GM12874 (cell line): ENCODE data around the gene DDX18.

Experiments used
- CTCF ChIP-seq: IDR thresholded peaks from 2 replicates; pipeline ENCODE4 v1.5.1; 2011; ENCODE audit warnings: low read depth, mild to moderate bottlenecking, control low read depth, low read length, moderate library complexity; ENCODE audit not compliant: insufficient read depth

Gene DDX18

GRCh38 chr2:117825437-117825836 is 10.9 kb downstream of the DDX18 start:
- no peak for TF ChIP-seq CTCF

- no peak for TF ChIP-seq CTCF
Observed at GRCh38 chr2:117828870-117829269, 14.4 kb downstream of the DDX18 start.

GRCh38 chr2:117832332-117832731 is 17.8 kb downstream of the DDX18 start:
- no peak for TF ChIP-seq CTCF

GRCh38 chr2:117832905-117833613 is 18.6 kb downstream of the DDX18 start:
- no peak for TF ChIP-seq CTCF

- TF ChIP-seq CTCF: no peak
Observed at GRCh38 chr2:117833911-117834310, 19.4 kb downstream of the DDX18 start.

- TF ChIP-seq CTCF: no peak
Observed at GRCh38 chr2:117834992-117835391, 20.5 kb downstream of the DDX18 start.

GRCh38 chr2:117835990-117836760 is 21.7 kb downstream of the DDX18 start:
- TF ChIP-seq CTCF: peak; percentile 75
